WTC11 (cell line): ENCODE data around the gene FBXO24. TPM values are rescaled to one million over a fixed set of nuclear protein-coding genes. Genes with fewer than 3 reads are reported as not detected.
A peak's percentile ranks its signal among the peaks of the same experiment; 100 is the strongest.

Experiments
- ATAC-seq: fragments of 200-7000 bp; cut with Tn5 transposase; 2 replicates; pipeline ENCODE4 v1.10.0; 2021; ENCODE audit warnings: mild to moderate bottlenecking, moderate library complexity
- CTCF ChIA-PET: fragments of 300-600 bp; sonication (Branson Sonifier 250); formaldehyde crosslinking; loops from one replicate; lab custom pipeline; 2021; ENCODE audit warnings: antibody characterized with exemption; lab: Charles Lee
- POLR2A ChIA-PET: fragments of 350-600 bp; sonication (Branson Sonifier 250); formaldehyde crosslinking; loops from one replicate; lab custom pipeline; 2021; ENCODE audit warnings: antibody characterized with exemption; lab: Charles Lee
- DNase-seq: peaks from one replicate; pipeline ENCODE4 v3.0.0; 2021; ENCODE audit warnings: low spot score
- H3K27ac Mint-ChIP-seq: 2 replicates; pipeline ENCODE4 v1.8.0; 2021; ENCODE audit warnings: mixed read lengths
- H3K27me3 Mint-ChIP-seq: 2 replicates; pipeline ENCODE4 v1.8.0; 2021; ENCODE audit warnings: low read depth, mild to moderate bottlenecking, moderate library complexity, mixed read lengths
- H3K36me3 Mint-ChIP-seq: 2 replicates; pipeline ENCODE4 v1.8.0; 2021; ENCODE audit warnings: mixed read lengths
- H3K4me1 Mint-ChIP-seq: 2 replicates; pipeline ENCODE4 v1.8.0; 2022; ENCODE audit warnings: mixed read lengths
- H3K4me3 Mint-ChIP-seq: 2 replicates; pipeline ENCODE4 v1.8.0; 2021; ENCODE audit warnings: mild to moderate bottlenecking, moderate library complexity, mixed read lengths
- H3K9me3 Mint-ChIP-seq: 2 replicates; pipeline ENCODE4 v1.8.0; 2021; ENCODE audit warnings: mixed read lengths
- FOXK1 ChIP-seq: sonication (generic); formaldehyde crosslinking; IDR thresholded peaks from 2 replicates; pipeline ENCODE4 v1.8.0; 2022; ENCODE audit warnings: mild to moderate bottlenecking, moderate library complexity, missing genetic modification reagents
- MYBL2 ChIP-seq: sonication (generic); formaldehyde crosslinking; IDR thresholded peaks from 2 replicates; pipeline ENCODE4 v1.8.1; 2023; ENCODE audit warnings: mild to moderate bottlenecking, moderate library complexity, missing genetic modification reagents
- NFATC4 ChIP-seq: fragments of 250-450 bp; sonication (Bioruptor Pico); IDR thresholded peaks from 2 replicates; pipeline ENCODE4 v1.9.0; 2021; ENCODE audit warnings: mild to moderate bottlenecking
- TCF7 ChIP-seq: sonication (generic); formaldehyde crosslinking; IDR thresholded peaks from 2 replicates; pipeline ENCODE4 v1.8.0; 2022; ENCODE audit warnings: mild to moderate bottlenecking, low read depth, missing genetic modification reagents, moderate library complexity
- ZNF138 ChIP-seq: sonication (generic); formaldehyde crosslinking; conservative IDR thresholded peaks from 2 replicates; pipeline ENCODE4 v1.8.1; 2022; ENCODE audit warnings: mild to moderate bottlenecking, moderate library complexity, missing genetic modification reagents
- ZNF232 ChIP-seq: sonication (generic); formaldehyde crosslinking; IDR thresholded peaks from 2 replicates; pipeline ENCODE4 v1.8.0; 2022; ENCODE audit warnings: mild to moderate bottlenecking, missing genetic modification reagents
- ZNF416 ChIP-seq: fragments of 250-450 bp; sonication (Bioruptor Pico); IDR thresholded peaks from 2 replicates; pipeline ENCODE4 v1.9.0; 2021; ENCODE audit warnings: mild to moderate bottlenecking, inconsistent platforms
- ZNF671 ChIP-seq: fragments of 250-450 bp; sonication (Bioruptor Pico); IDR thresholded peaks from 2 replicates; pipeline ENCODE4 v1.8.0; 2021; ENCODE audit warnings: mild to moderate bottlenecking
- total RNA-seq: library from RNA; stranded (reverse); gene quantifications from 3 replicates; pipeline ENCODE4 v1.2.3, GENCODE V29; 2021
- TF ChIP-seq, protein P1 (sequence below): sonication (generic); formaldehyde crosslinking; IDR thresholded peaks from 2 replicates; pipeline ENCODE4 v1.8.0; 2022; ENCODE audit warnings: mild to moderate bottlenecking, missing genetic modification reagents
- TF ChIP-seq, protein P2 (sequence below): sonication (generic); formaldehyde crosslinking; IDR thresholded peaks from 2 replicates; pipeline ENCODE4 v1.8.1; 2023; ENCODE audit warnings: mild to moderate bottlenecking, missing genetic modification reagents, borderline replicate concordance
- TF ChIP-seq, protein P3 (sequence below): fragments of 250-450 bp; sonication (Bioruptor Pico); IDR thresholded peaks from 2 replicates; pipeline ENCODE4 v1.9.0; 2021; ENCODE audit warnings: mild to moderate bottlenecking, borderline replicate concordance
- TF ChIP-seq, protein P4 (sequence below): sonication (generic); formaldehyde crosslinking; IDR thresholded peaks from 2 replicates; pipeline ENCODE4 v1.8.0; 2022; ENCODE audit warnings: mild to moderate bottlenecking, missing genetic modification reagents

The FBXO24 gene
- total RNA-seq, 1 experiment from 2014 or later, result 0.70 TPM

DNA sequence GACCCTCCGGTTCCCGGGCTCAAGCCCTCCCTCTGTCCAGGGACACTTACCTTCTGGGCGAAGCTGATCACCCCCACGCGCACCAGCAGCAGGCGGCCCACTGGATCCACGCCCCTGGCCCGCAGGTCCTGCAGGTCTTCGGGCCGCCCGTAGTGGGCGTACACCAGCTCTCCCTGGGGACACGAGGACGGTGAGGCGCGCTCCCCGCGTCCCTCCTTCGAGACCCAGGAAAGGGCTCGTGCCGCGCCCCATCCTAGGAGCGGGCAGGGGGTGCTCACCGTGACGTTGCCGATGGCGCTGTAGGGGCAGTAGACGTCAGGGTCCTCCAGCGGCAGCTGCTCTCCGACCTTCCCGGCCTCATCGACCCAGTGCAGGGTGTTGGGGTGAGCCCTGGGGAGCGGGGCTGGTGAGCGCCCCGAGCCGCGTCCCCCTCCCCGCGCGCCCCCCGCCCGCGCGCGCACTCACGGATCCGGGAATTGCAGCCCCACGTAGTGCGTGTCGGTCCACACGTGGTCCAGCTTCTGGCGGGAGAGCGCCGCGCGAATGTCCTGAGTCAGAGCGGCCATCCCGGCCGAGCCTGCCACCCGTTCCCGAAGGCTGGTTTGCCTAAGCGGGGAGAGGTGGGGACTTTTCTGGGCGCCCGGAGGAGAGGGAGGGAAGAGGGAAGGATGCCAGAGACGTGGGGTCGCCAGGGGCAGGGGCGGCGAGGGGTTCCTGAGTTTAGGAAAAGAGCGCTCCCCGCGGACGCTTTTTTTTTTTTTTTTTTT is 47.0 kb downstream of the FBXO24 start (continued):
- TF ChIP-seq, protein P1, sequence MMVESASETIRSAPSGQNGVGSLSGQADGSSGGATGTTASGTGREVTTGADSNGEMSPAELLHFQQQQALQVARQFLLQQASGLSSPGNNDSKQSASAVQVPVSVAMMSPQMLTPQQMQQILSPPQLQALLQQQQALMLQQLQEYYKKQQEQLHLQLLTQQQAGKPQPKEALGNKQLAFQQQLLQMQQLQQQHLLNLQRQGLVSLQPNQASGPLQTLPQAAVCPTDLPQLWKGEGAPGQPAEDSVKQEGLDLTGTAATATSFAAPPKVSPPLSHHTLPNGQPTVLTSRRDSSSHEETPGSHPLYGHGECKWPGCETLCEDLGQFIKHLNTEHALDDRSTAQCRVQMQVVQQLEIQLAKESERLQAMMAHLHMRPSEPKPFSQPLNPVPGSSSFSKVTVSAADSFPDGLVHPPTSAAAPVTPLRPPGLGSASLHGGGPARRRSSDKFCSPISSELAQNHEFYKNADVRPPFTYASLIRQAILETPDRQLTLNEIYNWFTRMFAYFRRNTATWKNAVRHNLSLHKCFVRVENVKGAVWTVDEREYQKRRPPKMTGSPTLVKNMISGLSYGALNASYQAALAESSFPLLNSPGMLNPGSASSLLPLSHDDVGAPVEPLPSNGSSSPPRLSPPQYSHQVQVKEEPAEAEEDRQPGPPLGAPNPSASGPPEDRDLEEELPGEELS (CRISPR knock-in tag), result peak; percentile 83; the same call in 1 of the 2 replicates

DNA sequence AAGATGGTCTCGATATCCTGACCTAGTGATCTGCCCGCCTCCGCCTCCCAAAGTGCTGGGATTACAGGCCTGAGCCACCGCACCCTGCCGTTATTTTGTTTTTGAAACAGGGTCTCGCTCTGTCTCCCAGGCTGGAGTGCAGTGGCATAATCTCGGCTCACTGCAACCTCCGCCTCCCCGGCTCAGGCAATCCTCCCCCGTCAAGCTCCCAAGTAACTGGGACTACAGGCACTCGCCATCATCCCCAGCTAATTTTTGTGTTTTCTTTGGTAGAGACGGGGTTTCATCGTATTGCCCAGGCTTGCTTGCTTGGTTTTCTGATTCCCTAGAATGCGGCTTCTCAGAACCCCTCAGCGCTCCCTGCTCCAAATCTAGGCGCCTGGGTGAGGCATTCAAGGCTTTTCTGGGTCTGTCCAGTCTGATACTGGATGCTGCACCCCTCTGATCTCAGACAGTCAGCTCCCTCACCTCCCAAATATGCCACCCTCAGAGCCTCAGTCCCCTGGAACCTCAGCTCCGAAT is 53.9 kb downstream of the FBXO24 start:
- TF ChIP-seq, protein P1 (CRISPR knock-in tag), result no peak
- TF ChIP-seq TCF7, result no peak
- TF ChIP-seq ZNF232 (CRISPR knock-in tag), result no peak
- TF ChIP-seq MYBL2 (CRISPR knock-in tag), result no peak
- H3K4me3 Mint-ChIP-seq, result no peak overlapping the region
- H3K27ac Mint-ChIP-seq, result no peak overlapping the region

DNA sequence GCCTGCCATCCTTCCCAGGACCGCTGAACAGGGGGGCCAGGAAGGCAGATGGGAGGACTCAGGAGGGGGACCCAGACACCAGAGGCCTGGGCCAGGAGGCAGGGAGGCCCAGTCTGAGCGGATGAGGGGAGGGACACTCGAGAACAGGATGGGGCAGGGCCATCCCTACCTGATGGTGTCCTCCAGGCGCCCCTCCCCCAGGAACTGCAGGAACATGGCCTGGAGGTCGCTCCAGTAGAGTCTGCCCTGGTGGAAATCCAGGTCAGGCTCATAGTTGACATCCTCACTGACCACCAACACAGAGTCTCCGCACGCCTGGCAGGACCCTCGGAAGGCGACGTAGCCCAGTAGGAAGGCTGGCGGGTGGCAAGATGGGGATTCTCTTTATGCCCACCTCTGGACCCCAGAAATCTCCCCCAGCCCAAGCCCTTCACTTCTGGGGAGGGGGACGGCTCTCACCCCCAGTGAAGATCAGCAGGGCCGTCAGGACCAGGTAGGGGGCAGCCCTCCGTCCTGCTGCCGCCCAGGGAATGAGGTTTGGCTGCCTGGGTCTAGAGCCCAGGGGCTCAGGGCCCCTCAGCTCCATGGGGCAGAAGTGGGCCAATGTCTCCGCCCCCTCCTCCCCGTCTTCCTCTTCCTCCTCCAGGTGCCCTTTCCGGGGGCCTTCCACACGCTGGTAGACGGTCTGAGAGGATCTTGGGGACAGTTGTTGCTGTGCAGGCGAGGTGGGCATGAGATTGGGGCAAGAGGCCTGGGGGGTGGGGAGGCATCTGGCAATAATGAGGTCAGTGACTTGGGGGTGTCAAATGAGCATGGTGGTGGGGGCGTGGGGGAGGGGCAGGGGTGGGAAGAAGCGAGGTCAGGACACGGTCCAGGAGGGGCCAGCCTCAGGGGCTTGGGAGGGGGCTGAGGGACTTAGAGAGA is 54.7 kb downstream of the FBXO24 start:
- no peaks in the 10 kb centered on the region for H3K36me3 Mint-ChIP-seq
- CTCF ChIA-PET, result interaction anchor here (0.6 to 1.6 kb wide), 3 partner anchors 11 to 84 kb away, joined by 3 to 8 read pairs (median 5); partner anchors contain the start of gene EPO
- TF ChIP-seq, protein P2, sequence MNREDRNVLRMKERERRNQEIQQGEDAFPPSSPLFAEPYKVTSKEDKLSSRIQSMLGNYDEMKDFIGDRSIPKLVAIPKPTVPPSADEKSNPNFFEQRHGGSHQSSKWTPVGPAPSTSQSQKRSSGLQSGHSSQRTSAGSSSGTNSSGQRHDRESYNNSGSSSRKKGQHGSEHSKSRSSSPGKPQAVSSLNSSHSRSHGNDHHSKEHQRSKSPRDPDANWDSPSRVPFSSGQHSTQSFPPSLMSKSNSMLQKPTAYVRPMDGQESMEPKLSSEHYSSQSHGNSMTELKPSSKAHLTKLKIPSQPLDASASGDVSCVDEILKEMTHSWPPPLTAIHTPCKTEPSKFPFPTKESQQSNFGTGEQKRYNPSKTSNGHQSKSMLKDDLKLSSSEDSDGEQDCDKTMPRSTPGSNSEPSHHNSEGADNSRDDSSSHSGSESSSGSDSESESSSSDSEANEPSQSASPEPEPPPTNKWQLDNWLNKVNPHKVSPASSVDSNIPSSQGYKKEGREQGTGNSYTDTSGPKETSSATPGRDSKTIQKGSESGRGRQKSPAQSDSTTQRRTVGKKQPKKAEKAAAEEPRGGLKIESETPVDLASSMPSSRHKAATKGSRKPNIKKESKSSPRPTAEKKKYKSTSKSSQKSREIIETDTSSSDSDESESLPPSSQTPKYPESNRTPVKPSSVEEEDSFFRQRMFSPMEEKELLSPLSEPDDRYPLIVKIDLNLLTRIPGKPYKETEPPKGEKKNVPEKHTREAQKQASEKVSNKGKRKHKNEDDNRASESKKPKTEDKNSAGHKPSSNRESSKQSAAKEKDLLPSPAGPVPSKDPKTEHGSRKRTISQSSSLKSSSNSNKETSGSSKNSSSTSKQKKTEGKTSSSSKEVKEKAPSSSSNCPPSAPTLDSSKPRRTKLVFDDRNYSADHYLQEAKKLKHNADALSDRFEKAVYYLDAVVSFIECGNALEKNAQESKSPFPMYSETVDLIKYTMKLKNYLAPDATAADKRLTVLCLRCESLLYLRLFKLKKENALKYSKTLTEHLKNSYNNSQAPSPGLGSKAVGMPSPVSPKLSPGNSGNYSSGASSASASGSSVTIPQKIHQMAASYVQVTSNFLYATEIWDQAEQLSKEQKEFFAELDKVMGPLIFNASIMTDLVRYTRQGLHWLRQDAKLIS (CRISPR knock-in tag), result no peak
- TF ChIP-seq NFATC4 (CRISPR knock-in tag), result no peak
- TF ChIP-seq, protein P3, sequence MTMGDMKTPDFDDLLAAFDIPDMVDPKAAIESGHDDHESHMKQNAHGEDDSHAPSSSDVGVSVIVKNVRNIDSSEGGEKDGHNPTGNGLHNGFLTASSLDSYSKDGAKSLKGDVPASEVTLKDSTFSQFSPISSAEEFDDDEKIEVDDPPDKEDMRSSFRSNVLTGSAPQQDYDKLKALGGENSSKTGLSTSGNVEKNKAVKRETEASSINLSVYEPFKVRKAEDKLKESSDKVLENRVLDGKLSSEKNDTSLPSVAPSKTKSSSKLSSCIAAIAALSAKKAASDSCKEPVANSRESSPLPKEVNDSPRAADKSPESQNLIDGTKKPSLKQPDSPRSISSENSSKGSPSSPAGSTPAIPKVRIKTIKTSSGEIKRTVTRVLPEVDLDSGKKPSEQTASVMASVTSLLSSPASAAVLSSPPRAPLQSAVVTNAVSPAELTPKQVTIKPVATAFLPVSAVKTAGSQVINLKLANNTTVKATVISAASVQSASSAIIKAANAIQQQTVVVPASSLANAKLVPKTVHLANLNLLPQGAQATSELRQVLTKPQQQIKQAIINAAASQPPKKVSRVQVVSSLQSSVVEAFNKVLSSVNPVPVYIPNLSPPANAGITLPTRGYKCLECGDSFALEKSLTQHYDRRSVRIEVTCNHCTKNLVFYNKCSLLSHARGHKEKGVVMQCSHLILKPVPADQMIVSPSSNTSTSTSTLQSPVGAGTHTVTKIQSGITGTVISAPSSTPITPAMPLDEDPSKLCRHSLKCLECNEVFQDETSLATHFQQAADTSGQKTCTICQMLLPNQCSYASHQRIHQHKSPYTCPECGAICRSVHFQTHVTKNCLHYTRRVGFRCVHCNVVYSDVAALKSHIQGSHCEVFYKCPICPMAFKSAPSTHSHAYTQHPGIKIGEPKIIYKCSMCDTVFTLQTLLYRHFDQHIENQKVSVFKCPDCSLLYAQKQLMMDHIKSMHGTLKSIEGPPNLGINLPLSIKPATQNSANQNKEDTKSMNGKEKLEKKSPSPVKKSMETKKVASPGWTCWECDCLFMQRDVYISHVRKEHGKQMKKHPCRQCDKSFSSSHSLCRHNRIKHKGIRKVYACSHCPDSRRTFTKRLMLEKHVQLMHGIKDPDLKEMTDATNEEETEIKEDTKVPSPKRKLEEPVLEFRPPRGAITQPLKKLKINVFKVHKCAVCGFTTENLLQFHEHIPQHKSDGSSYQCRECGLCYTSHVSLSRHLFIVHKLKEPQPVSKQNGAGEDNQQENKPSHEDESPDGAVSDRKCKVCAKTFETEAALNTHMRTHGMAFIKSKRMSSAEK (CRISPR knock-in tag), result no peak
- TF ChIP-seq, protein P4, sequence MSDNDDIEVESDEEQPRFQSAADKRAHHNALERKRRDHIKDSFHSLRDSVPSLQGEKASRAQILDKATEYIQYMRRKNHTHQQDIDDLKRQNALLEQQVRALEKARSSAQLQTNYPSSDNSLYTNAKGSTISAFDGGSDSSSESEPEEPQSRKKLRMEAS (CRISPR knock-in tag), result no peak
- TF ChIP-seq ZNF671 (CRISPR knock-in tag), result no peak
- no peak for TF ChIP-seq ZNF416
- no peak for TF ChIP-seq TCF7
- TF ChIP-seq ZNF138 (CRISPR knock-in tag), result no peak
- no peak for TF ChIP-seq FOXK1 (CRISPR knock-in tag)
- TF ChIP-seq, all 79 proteins: peak for 0
- Mint-ChIP-seq H3K4me1 (peaks cover 11% of the 10 kb centered on the region), H3K4me3 (no peak overlapping the region), H3K27ac (no peak overlapping the region), H3K9me3 (no peaks in the 10 kb centered on the region), H3K27me3 (peaks cover 4% of the 10 kb centered on the region)
- DNase-seq (no peak), ATAC-seq (no peak)
- POLR2A ChIA-PET, result no interaction called here

More for the DNA sequence above, 53.9 kb downstream of the FBXO24 start:
- DNase-seq (no peak), ATAC-seq (no peak)
- no peaks in the 10 kb centered on the region for H3K36me3 Mint-ChIP-seq
- no peaks in the 10 kb centered on the region for H3K9me3 Mint-ChIP-seq
- H3K4me1 Mint-ChIP-seq, result peaks cover 11% of the 10 kb centered on the region
- H3K27me3 Mint-ChIP-seq, result peaks cover 8% of the 10 kb centered on the region
- ChIA-PET CTCF (interaction anchor here (0.6 to 1.6 kb wide), 6 partner anchors 11 to 184 kb away, joined by 3 to 8 read pairs (median 4); partner anchors contain the start of gene MOSPD3), POLR2A (no interaction called here)
